GM21529 (cell line): ENCODE data around the gene CPD.
"Not testable (repeated sequence)": the region's sequence is repeated elsewhere in the genome, so short reads cannot be mapped to it uniquely, and the experiment has no call there.

Experiments used
- ATAC-seq: cut with Tn5 transposase; IDR thresholded peaks from one replicate; pipeline ENCODE4 v1.9.1; 2021; ENCODE audit not compliant: unreplicated experiment

CPD gene

GRCh38 chr17:30422171-30422570, 43.4 kb downstream of the CPD start:
- no peak for ATAC-seq

GRCh38 chr17:30424471-30424870, 45.7 kb downstream of the CPD start:
- no peak for ATAC-seq

GRCh38 chr17:30426292-30426691, 47.6 kb downstream of the CPD start:
- ATAC-seq = no peak

- ATAC-seq = no peak
Observed at GRCh38 chr17:30427611-30428010, 48.9 kb downstream of the CPD start.

- ATAC-seq = no peak
Observed at GRCh38 chr17:30429155-30429554, 50.4 kb downstream of the CPD start.

GRCh38 chr17:30433514-30433913, 54.8 kb downstream of the CPD start:
- no peak for ATAC-seq

GRCh38 chr17:30436729-30437128, 58.0 kb downstream of the CPD start:
- ATAC-seq = no peak

- no peak for ATAC-seq
Observed at GRCh38 chr17:30443721-30444120, 65.0 kb downstream of the CPD start.

- not testable (repeated sequence) for ATAC-seq
Observed at GRCh38 chr17:30446640-30447039, 67.9 kb downstream of the CPD start.

- ATAC-seq = no peak
Observed at GRCh38 chr17:30449480-30449879, 70.8 kb downstream of the CPD start.

GRCh38 chr17:30450125-30451027, 71.6 kb downstream of the CPD start:
- no peak for ATAC-seq

GRCh38 chr17:30454635-30455034, 75.9 kb downstream of the CPD start:
- no peak for ATAC-seq

GRCh38 chr17:30458371-30458770, 79.6 kb downstream of the CPD start:
- no peak for ATAC-seq

GRCh38 chr17:30458797-30459413, 80.2 kb downstream of the CPD start:
- ATAC-seq = not testable (repeated sequence)

GRCh38 chr17:30468465-30468864, 89.7 kb downstream of the CPD start:
- no peak for ATAC-seq

- no peak for ATAC-seq
Observed at GRCh38 chr17:30472238-30472890, 93.6 kb downstream of the CPD start.

- no peak for ATAC-seq
Observed at GRCh38 chr17:30475206-30475605, 96.5 kb downstream of the CPD start.

GRCh38 chr17:30476726-30477082, 98.0 kb downstream of the CPD start:
- ATAC-seq = peak; percentile 14

- ATAC-seq = peak; percentile 94
Observed at GRCh38 chr17:30477083-30477773, 98.5 kb downstream of the CPD start, which contains the start of gene GOSR1. Gene GOSR1, plus strand, starts transcription at chr17:30477408. Its CDS starts 26 bp downstream, at chr17:30477434.

GRCh38 chr17:30477774-30478115, 99.0 kb downstream of the CPD start:
- ATAC-seq = peak; percentile 12

GRCh38 chr17:30482555-30482954, 103.8 kb downstream of the CPD start:
- ATAC-seq = no peak
